ENCODE data around the gene KLHL42.
A peak's percentile ranks its signal among the peaks of the same experiment; 100 is the strongest.

Gene KLHL42

DNA sequence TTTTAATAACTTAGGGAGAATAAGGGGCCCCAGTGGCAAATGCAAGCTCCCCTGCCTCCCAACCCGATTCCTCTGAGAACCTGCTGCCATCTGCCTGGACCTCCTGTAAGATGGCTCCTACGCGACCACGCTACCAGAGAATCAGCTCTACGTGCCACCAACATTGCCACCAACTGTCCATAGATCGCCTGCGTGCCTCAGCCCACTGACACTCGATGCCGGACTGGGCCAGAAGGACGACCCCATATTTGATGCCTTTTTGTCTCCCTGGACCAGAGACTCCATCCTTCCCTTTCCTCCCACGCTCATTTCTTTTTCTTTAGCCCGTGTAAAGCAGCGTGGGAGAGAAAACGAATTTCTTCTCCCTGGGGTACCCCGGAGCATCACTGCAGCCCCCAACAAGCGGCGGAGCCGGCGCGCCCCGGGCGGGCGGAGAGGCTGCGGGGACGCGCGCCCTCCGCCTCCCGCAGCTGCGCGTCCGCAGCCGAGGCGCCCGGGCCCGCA is 565 bp upstream of the KLHL42 start:
- CTCF ChIA-PET: interaction anchor here (0.8 to 2.2 kb wide), 6 partner anchors 10 to 159 kb away, joined by 3 to 6 read pairs (median 3); no protein-coding TSS in a partner anchor
- TF ChIP-seq, protein P1, sequence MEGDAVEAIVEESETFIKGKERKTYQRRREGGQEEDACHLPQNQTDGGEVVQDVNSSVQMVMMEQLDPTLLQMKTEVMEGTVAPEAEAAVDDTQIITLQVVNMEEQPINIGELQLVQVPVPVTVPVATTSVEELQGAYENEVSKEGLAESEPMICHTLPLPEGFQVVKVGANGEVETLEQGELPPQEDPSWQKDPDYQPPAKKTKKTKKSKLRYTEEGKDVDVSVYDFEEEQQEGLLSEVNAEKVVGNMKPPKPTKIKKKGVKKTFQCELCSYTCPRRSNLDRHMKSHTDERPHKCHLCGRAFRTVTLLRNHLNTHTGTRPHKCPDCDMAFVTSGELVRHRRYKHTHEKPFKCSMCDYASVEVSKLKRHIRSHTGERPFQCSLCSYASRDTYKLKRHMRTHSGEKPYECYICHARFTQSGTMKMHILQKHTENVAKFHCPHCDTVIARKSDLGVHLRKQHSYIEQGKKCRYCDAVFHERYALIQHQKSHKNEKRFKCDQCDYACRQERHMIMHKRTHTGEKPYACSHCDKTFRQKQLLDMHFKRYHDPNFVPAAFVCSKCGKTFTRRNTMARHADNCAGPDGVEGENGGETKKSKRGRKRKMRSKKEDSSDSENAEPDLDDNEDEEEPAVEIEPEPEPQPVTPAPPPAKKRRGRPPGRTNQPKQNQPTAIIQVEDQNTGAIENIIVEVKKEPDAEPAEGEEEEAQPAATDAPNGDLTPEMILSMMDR (IDR thresholded peaks at IDR 0.05; ENCODE audit: control extremely low read depth, extremely low read depth, low read depth, missing control alignments): no peak
- POLR2A ChIA-PET: no interaction called here

DNA sequence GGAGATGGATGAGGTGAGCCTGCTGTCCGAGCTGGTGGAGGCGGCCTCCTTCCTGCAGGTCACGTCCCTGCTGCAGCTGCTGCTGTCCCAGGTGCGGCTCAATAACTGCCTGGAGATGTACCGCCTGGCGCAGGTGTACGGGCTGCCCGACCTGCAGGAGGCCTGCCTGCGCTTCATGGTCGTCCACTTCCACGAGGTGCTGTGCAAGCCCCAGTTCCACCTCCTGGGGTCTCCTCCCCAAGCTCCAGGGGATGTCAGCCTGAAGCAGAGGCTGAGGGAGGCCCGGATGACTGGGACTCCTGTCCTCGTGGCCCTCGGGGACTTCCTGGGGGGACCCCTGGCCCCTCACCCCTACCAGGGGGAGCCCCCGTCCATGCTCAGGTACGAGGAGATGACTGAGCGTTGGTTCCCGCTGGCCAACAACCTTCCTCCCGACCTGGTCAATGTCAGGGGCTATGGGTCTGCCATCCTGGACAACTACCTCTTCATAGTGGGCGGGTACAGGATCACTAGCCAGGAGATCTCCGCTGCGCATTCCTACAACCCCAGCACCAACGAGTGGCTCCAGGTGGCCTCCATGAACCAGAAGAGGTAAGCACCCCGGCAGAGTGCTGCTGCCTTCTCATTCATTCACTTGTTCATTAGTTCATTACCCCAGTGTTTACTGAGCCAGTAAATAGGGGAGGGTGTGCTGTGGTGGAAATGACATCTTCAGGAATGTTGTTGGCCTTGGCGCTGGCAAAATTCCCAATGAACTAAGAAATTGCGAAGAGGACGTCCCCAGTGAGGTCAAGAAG is 777 bp downstream of the KLHL42 start:
- ChIA-PET POLR2A (no interaction called here), CTCF (interaction anchor here (0.8 to 2.2 kb wide), 3 partner anchors 12 to 41 kb away, joined by 3 to 6 read pairs (median 3); no protein-coding TSS in a partner anchor)
- TF ChIP-seq, protein P1 (IDR thresholded peaks at IDR 0.05; ENCODE audit: control extremely low read depth, extremely low read depth, low read depth, missing control alignments): no peak
- peak; percentile 48 for DNase-seq (ENCODE audit: extremely low spot score)

More for the DNA sequence above, 565 bp upstream of the KLHL42 start:
- DNase-seq (ENCODE audit: extremely low spot score): peak; percentile 50

DNA sequence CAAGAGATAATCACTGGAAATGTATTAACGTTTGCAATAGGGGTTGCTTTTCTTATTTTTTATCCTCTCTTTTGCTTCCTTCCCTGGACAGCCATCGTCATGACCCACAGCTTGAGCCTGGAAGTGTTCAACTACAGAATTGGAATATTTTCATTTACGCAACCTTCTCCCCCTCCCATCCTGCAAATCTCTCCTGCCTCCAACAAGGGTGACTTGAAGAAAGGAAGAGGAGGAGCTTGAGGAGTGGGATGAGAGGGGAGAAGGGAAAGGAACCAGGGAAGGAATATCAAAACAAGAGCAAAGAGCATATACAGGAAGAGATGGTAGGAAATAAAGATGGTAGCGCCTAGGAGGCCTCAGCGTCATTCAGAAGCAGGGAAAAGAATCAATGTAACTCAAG is 1.6 kb downstream of the KLHL42 start:
- POLR2A ChIA-PET: no interaction called here
- TF ChIP-seq, protein P1 (IDR thresholded peaks at IDR 0.05; ENCODE audit: control extremely low read depth, extremely low read depth, low read depth, missing control alignments): no peak
- no peak for DNase-seq (ENCODE audit: extremely low spot score)
- CTCF ChIA-PET: no interaction called here

DNA sequence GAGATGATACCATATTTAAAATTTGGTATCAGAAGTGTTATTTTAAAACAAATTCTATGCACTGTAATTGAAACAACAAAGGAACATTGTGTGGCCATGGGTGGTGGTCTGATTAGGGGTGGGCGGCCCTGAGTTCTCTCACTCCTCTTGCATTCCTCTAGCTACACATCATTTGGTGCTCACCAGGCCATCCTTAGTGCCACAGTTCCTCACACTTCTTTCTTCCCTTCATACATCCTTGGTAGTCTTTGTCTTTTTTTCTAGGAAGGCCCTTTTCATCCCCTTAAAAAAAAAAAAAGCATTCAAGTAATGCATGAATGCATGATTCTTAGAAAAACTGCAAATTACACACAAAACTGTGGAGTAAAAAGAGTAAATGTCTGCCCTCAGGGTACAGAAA is 2.4 kb downstream of the KLHL42 start:
- TF ChIP-seq, protein P1 (IDR thresholded peaks at IDR 0.05; ENCODE audit: control extremely low read depth, extremely low read depth, low read depth, missing control alignments): no peak
- POLR2A ChIA-PET: no interaction called here
- CTCF ChIA-PET: no interaction called here
- DNase-seq (ENCODE audit: extremely low spot score): no peak

DNA sequence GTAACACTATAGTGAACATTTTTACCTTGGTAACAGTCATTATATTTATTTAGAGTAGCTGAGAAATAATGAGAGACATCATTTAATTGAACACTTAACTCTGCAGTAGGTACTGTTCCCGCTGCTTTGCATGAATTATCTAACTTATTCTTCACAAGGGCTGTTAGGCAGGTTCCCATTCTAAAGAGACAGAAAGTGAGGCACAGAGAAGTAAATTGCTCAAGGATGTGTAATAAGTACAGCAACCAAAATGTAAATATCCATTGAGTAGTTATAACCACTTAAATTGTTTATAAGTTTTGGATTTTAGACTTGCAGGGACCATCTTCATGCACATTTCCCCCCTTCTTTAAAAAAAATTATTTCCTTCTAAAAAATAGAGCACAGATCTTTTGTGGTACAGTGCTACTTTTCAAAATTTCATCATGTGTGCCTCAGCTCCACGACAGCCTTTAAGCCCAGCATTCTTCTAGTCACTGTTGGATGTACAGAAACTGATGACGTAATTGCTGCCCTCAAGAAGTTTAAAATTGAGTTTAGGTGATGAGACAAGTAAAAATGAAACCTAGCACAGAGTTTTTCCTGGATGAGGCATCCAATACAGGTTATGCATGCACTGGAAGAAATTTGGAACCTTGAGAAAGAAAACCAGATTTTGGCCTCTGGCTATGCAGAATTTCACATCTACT is 6.0 kb downstream of the KLHL42 start:
- POLR2A ChIA-PET: no interaction called here
- DNase-seq (ENCODE audit: extremely low spot score): no peak
- CTCF ChIA-PET: interaction anchor here (5.3 kb wide), 1 partner anchor 37 kb away, joined by 30 read pairs; no protein-coding TSS in a partner anchor
- TF ChIP-seq, protein P1 (IDR thresholded peaks at IDR 0.05; ENCODE audit: control extremely low read depth, extremely low read depth, low read depth, missing control alignments): no peak

DNA sequence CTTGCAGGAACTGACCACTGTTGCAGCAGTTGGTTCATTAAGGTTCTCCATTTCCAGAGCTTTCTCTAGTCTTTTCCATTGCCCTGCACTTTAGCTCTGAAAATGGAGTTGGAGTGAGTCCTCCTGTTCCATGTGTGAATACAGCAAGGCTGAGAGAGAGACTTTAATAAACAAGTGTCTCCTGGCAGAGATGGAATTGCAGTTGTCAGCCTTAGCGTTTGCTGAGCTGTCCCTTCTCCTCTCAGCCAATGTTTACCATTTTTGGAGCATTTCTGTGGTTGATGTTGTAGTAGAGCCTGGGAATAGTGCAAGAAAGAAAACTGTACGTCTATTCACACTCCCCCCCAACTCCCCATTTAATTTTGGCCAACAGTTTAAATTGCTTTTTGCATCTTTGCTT is 7.5 kb downstream of the KLHL42 start:
- POLR2A ChIA-PET: interaction anchor here (0.7 kb wide), 1 partner anchor 13 kb away, joined by 8 read pairs; no protein-coding TSS in a partner anchor
- CTCF ChIA-PET: interaction anchor here (1.2 to 5.3 kb wide), 4 partner anchors 9 to 35 kb away, joined by 3 to 30 read pairs (median 4); no protein-coding TSS in a partner anchor
- TF ChIP-seq, protein P1 (IDR thresholded peaks at IDR 0.05; ENCODE audit: control extremely low read depth, extremely low read depth, low read depth, missing control alignments): no peak
- DNase-seq (ENCODE audit: extremely low spot score): no peak
